HEK293 (cell line): ENCODE measurements around the gene NXF3.
A peak's percentile ranks its signal among the peaks of the same experiment; 100 is the strongest.

Source experiments
- CTCF ChIA-PET: fragments of 350-600 bp; formaldehyde crosslinking; extraction: SDS; loops from one replicate; lab custom pipeline; 2021; ENCODE audit warnings: antibody characterized with exemption; lab: Yijun Ruan, JAX
- POLR2A ChIA-PET: fragments of 300-600 bp; formaldehyde crosslinking; extraction: SDS; loops from one replicate; lab custom pipeline; 2020; ENCODE audit warnings: antibody characterized with exemption, inconsistent platforms; lab: Yijun Ruan, JAX
- H3K27ac ChIP-seq: fragments of 200-500 bp; sonication (Bioruptor generic); 2 replicates; pipeline ENCODE4 v1.5.1; 2014; ENCODE audit warnings: low read depth, low read length, control low read depth, inconsistent platforms; ENCODE audit errors: extremely low read depth
- H3K36me3 ChIP-seq, 2 experiments: fragments of 200-500 bp in 1 of 2; sonication (Bioruptor generic) in 1 of 2; 1 replicate in 1 of 2; 2 replicates in 1 of 2; pipeline ENCODE4 v1.5.1; 2014 to 2017; ENCODE audit warnings: inconsistent platforms in 2 of 2, low read length in 2 of 2; ENCODE audit not compliant: control insufficient read depth in 2 of 2, insufficient read depth in 1 of 2
- H3K4me1 ChIP-seq: fragments of 200-500 bp; sonication (Bioruptor generic); 2 replicates; pipeline ENCODE4 v1.5.1; 2014; ENCODE audit warnings: mild to moderate bottlenecking, low read length, inconsistent platforms; ENCODE audit not compliant: control insufficient read depth, insufficient read depth
- H3K4me3 ChIP-seq: 2 replicates; pipeline ENCODE4 v1.5.1; 2011; ENCODE audit warnings: low read depth, mild to moderate bottlenecking, control low read depth, low read length, moderate library complexity
- H3K9me3 ChIP-seq: fragments of 200-500 bp; sonication (Bioruptor generic); 2 replicates; pipeline ENCODE4 v1.5.1; 2014; ENCODE audit warnings: low read depth, low read length, inconsistent platforms; ENCODE audit not compliant: control insufficient read depth, insufficient read depth
- FEZF1 ChIP-seq: fragments of 450-650 bp; formaldehyde crosslinking; IDR thresholded peaks from 2 replicates; pipeline ENCODE4 v1.5.1; 2016; ENCODE audit warnings: missing biosample characterization, missing genetic modification characterization
- KLF7 ChIP-seq: fragments of 450-650 bp; formaldehyde crosslinking; IDR thresholded peaks from 2 replicates; pipeline ENCODE4 v1.5.1; 2016; ENCODE audit warnings: missing biosample characterization, missing genetic modification characterization, borderline replicate concordance
- REST ChIP-seq: fragments of 450-650 bp; formaldehyde crosslinking; IDR thresholded peaks from 2 replicates; pipeline ENCODE4 v1.5.1; 2016; ENCODE audit warnings: missing biosample characterization, missing genetic modification characterization
- SP2 ChIP-seq: fragments of 450-650 bp; formaldehyde crosslinking; IDR thresholded peaks from 2 replicates; pipeline ENCODE4 v1.5.1; 2016; ENCODE audit warnings: missing biosample characterization, missing genetic modification characterization
- SP3 ChIP-seq: fragments of 450-650 bp; formaldehyde crosslinking; IDR thresholded peaks from 2 replicates; pipeline ENCODE4 v1.5.1; 2016; ENCODE audit warnings: missing biosample characterization, missing genetic modification characterization
- ZBTB11 ChIP-seq: fragments of 450-650 bp; formaldehyde crosslinking; conservative IDR thresholded peaks from 2 replicates; pipeline ENCODE4 v1.5.1; 2016; ENCODE audit warnings: low read depth, missing biosample characterization, missing genetic modification characterization
- ZBTB17 ChIP-seq: fragments of 450-650 bp; formaldehyde crosslinking; IDR thresholded peaks from 2 replicates; pipeline ENCODE4 v1.5.1; 2016; ENCODE audit warnings: missing biosample characterization, missing genetic modification characterization
- ZNF132 ChIP-seq: fragments of 450-650 bp; formaldehyde crosslinking; IDR thresholded peaks from 2 replicates; pipeline ENCODE4 v1.5.1; 2017; ENCODE audit warnings: missing biosample characterization, missing genetic modification characterization, borderline replicate concordance
- ZNF16 ChIP-seq: fragments of 450-650 bp; formaldehyde crosslinking; IDR thresholded peaks from 2 replicates; pipeline ENCODE4 v1.5.1; 2016; ENCODE audit warnings: low read depth, missing biosample characterization, missing genetic modification characterization
- ZNF239 ChIP-seq: fragments of 450-650 bp; formaldehyde crosslinking; IDR thresholded peaks from 2 replicates; pipeline ENCODE4 v1.5.1; 2016; ENCODE audit warnings: missing biosample characterization, missing genetic modification characterization
- ZNF426 ChIP-seq: fragments of 450-650 bp; formaldehyde crosslinking; IDR thresholded peaks from 2 replicates; pipeline ENCODE4 v1.5.1; 2017; ENCODE audit warnings: missing biosample characterization, missing genetic modification characterization, mild to moderate bottlenecking, inconsistent platforms, moderate library complexity
- ZNF473 ChIP-seq: fragments of 450-650 bp; formaldehyde crosslinking; IDR thresholded peaks from 2 replicates; pipeline ENCODE4 v1.5.1; 2017; ENCODE audit warnings: missing biosample characterization, missing genetic modification characterization
- ZNF521 ChIP-seq: fragments of 450-650 bp; formaldehyde crosslinking; IDR thresholded peaks from 2 replicates; pipeline ENCODE4 v1.5.1; 2017; ENCODE audit warnings: missing biosample characterization, mild to moderate bottlenecking, missing genetic modification characterization
- ZNF585B ChIP-seq: fragments of 450-650 bp; formaldehyde crosslinking; IDR thresholded peaks from 2 replicates; pipeline ENCODE4 v1.5.1; 2016; ENCODE audit warnings: missing biosample characterization, missing genetic modification characterization
- ZNF792 ChIP-seq: fragments of 450-650 bp; formaldehyde crosslinking; IDR thresholded peaks from 2 replicates; pipeline ENCODE4 v1.5.1; 2016; ENCODE audit warnings: missing biosample characterization, missing genetic modification characterization
- ZNF843 ChIP-seq: fragments of 450-650 bp; formaldehyde crosslinking; IDR thresholded peaks from 2 replicates; pipeline ENCODE4 v1.5.1; 2016; ENCODE audit warnings: missing biosample characterization, missing genetic modification characterization
- ZSCAN5A ChIP-seq: fragments of 450-650 bp; formaldehyde crosslinking; IDR thresholded peaks from 2 replicates; pipeline ENCODE4 v1.5.1; 2016; ENCODE audit warnings: missing biosample characterization, missing genetic modification characterization

NXF3 gene

GRCh38 chrX:103063918-103064434 is 29.0 kb downstream of the NXF3 start, which contains the start of gene BEX1 (continued):
- no peak for TF ChIP-seq ZNF426 (tag by site-specific recombination)
- TF ChIP-seq ZBTB11: peak; percentile 39; the same call in 1 of the 2 replicates
- TF ChIP-seq FEZF1 (tag by site-specific recombination): no peak
- TF ChIP-seq ZNF843 (tag by site-specific recombination): no peak
- TF ChIP-seq ZBTB17: peak; percentile 77
- TF ChIP-seq ZNF16 (tag by site-specific recombination): no peak
- no peak for TF ChIP-seq ZNF239 (tag by site-specific recombination)
- no peak for TF ChIP-seq ZSCAN5A (tag by site-specific recombination)
- peak; percentile 49 for TF ChIP-seq SP2 (tag by site-specific recombination)
- TF ChIP-seq ZNF132: no peak
- no peak for TF ChIP-seq ZNF473 (tag by site-specific recombination)
- TF ChIP-seq ZNF792 (tag by site-specific recombination): no peak
- TF ChIP-seq, all 188 proteins: peak for 21

- Histone ChIP-seq H3K27ac (no peak overlapping the region), H3K36me3 (no peaks in the 10 kb centered on the region), H3K4me3 (peak overlapping the region; percentile 36), H3K4me1 (no peaks in the 10 kb centered on the region), H3K9me3 (no peaks in the 10 kb centered on the region)
- CTCF ChIA-PET: no interaction called here
- TF ChIP-seq SP2 (tag by site-specific recombination) (peak; percentile 38; the same call in 1 of the 2 replicates), REST (tag by site-specific recombination) (peak; percentile 94), KLF7 (tag by site-specific recombination) (no peak), ZNF585B (no peak), SP3 (tag by site-specific recombination) (peak; percentile 25; the same call in 1 of the 2 replicates), ZNF521 (tag by site-specific recombination) (no peak)
- POLR2A ChIA-PET: no interaction called here
Observed at GRCh38 chrX:103063191-103063845, 29.6 kb downstream of the NXF3 start.
